Spleen (tissue), 7 donors: ENCODE results near the gene ZGRF1.

Source experiments
- CTCF ChIP-seq, 11 experiments: fragments of 200-600 bp in 7 of 11; fragments of 450-650 bp in 4 of 11; sonication (generic) in 4 of 11; IDR thresholded peaks in 8 of 11; conservative IDR thresholded peaks in 3 of 11; 1 replicate in 7 of 11; 2 replicates in 4 of 11; pipeline versions ENCODE4 v1.4.0 to v1.8.0; 2016 to 2021; ENCODE audit warnings: antibody characterized with exemption in 11 of 11, inconsistent platforms in 4 of 11, mild to moderate bottlenecking in 1 of 11
- POLR2A ChIP-seq, 3 donors: fragments of 450-650 bp; IDR thresholded peaks; one replicate each; pipeline ENCODE4 v1.5.1; 2017; ENCODE audit warnings: antibody characterized with exemption in 3 of 3, mild to moderate bottlenecking in 1 of 3
- donor health status: DM: no; HTN: no; CAD: no; lungs with moderate emphysema.
- donor health status: DM: no; HTN: no; CAD: no.
- donor health status: DM: no; HTN: no; CAD: no.

- TF ChIP-seq CTCF (IDR thresholded peaks at IDR 0.05 in 8 of 11, conservative IDR thresholded peaks at IDR 0.05 in 3 of 11): no peak
- no peak for TF ChIP-seq POLR2A (IDR thresholded peaks at IDR 0.05)
Measured at GRCh38 chr4:112645541-112646329, 9.0 kb upstream of the ZGRF1 start.
